HG03460 (cell line): ENCODE measurements around the gene BCL7C.
"Not testable (repeated sequence)": the region's sequence is repeated elsewhere in the genome, so short reads cannot be mapped to it uniquely, and the experiment has no call there.

Source experiments
- ATAC-seq: cut with Tn5 transposase; IDR thresholded peaks from one replicate; pipeline ENCODE4 v1.9.1; 2021; ENCODE audit not compliant: unreplicated experiment

BCL7C gene

GRCh38 chr16:30870904-30871303 is 23.0 kb downstream of the BCL7C start:
- no peak for ATAC-seq

- ATAC-seq: no peak
Measured at GRCh38 chr16:30867747-30868146, 26.1 kb downstream of the BCL7C start.

GRCh38 chr16:30866031-30866430 is 27.8 kb downstream of the BCL7C start:
- ATAC-seq: no peak

GRCh38 chr16:30863178-30863577 is 30.7 kb downstream of the BCL7C start:
- not testable (repeated sequence) for ATAC-seq

- not testable (repeated sequence) for ATAC-seq
Measured at GRCh38 chr16:30860729-30861128, 33.1 kb downstream of the BCL7C start.

GRCh38 chr16:30858829-30859423 is 35.0 kb downstream of the BCL7C start:
- ATAC-seq: no peak

- ATAC-seq: no peak
Measured at GRCh38 chr16:30858111-30858495, 35.8 kb downstream of the BCL7C start.

GRCh38 chr16:30853758-30854157 is 40.1 kb downstream of the BCL7C start:
- no peak for ATAC-seq

- ATAC-seq: no peak
Measured at GRCh38 chr16:30850246-30850645, 43.6 kb downstream of the BCL7C start.

- no peak for ATAC-seq
Measured at GRCh38 chr16:30846649-30847402, 47.1 kb downstream of the BCL7C start.

GRCh38 chr16:30844671-30845449 is 49.0 kb downstream of the BCL7C start:
- peak; percentile 71 for ATAC-seq

- ATAC-seq: no peak
Measured at GRCh38 chr16:30844346-30844670, 49.6 kb downstream of the BCL7C start.

GRCh38 chr16:30843501-30843900 is 50.4 kb downstream of the BCL7C start:
- ATAC-seq: no peak

- ATAC-seq: no peak
Measured at GRCh38 chr16:30842971-30843370, 50.9 kb downstream of the BCL7C start.

- ATAC-seq: no peak
Measured at GRCh38 chr16:30841332-30841731, 52.5 kb downstream of the BCL7C start.

GRCh38 chr16:30840611-30841010 is 53.3 kb downstream of the BCL7C start:
- no peak for ATAC-seq

- no peak for ATAC-seq
Measured at GRCh38 chr16:30839523-30840227, 54.2 kb downstream of the BCL7C start.

- no peak for ATAC-seq
Measured at GRCh38 chr16:30838876-30839471, 54.9 kb downstream of the BCL7C start.

- no peak for ATAC-seq
Measured at GRCh38 chr16:30837904-30838303, 56.0 kb downstream of the BCL7C start.
